OCI-LY3 (cell line): ENCODE data around the gene RPS19.

Experiments
- EZH2phosphoT487 ChIP-seq: fragments of 200-600 bp; shearing (Covaris generic); IDR thresholded peaks from 2 replicates; pipeline ENCODE4 v1.6.1; 2018; ENCODE audit warnings: antibody characterized with exemption, mixed run types, low read depth
- TF ChIP-seq, protein P1 (sequence below): fragments of 200-600, 300-600 bp; sonication (generic); IDR thresholded peaks from 2 replicates; pipeline ENCODE4 v1.5.1; 2014; ENCODE audit warnings: antibody characterized with exemption, low read length, low read depth

DNA sequence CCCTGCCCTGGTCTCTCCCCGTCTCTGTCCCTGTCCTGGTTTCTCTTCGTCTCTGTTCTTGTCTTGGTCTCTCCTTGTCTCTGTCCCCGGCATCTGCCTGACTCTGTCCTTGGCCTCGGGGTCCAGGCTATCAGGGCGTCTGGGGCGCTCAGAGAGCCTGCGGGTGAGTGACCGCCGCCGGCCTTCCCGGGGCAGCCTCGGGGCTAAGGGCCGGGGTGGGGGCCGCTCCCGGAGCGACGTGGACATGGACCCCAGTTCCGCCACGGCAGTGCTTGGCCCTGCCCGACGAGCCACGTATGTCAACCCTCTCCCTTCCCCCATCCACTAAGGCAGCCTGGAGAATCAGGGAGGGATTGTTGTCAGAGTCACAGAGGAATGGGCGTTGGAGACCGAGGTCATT is 37.8 kb downstream of the RPS19 start:
- TF ChIP-seq, protein P1, sequence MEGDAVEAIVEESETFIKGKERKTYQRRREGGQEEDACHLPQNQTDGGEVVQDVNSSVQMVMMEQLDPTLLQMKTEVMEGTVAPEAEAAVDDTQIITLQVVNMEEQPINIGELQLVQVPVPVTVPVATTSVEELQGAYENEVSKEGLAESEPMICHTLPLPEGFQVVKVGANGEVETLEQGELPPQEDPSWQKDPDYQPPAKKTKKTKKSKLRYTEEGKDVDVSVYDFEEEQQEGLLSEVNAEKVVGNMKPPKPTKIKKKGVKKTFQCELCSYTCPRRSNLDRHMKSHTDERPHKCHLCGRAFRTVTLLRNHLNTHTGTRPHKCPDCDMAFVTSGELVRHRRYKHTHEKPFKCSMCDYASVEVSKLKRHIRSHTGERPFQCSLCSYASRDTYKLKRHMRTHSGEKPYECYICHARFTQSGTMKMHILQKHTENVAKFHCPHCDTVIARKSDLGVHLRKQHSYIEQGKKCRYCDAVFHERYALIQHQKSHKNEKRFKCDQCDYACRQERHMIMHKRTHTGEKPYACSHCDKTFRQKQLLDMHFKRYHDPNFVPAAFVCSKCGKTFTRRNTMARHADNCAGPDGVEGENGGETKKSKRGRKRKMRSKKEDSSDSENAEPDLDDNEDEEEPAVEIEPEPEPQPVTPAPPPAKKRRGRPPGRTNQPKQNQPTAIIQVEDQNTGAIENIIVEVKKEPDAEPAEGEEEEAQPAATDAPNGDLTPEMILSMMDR: no peak
- TF ChIP-seq EZH2phosphoT487: no peak
